Progenitor cell of endocrine pancreas (in vitro differentiated cells): ENCODE measurements around the gene DHX34. TPM values are rescaled to one million over a fixed set of nuclear protein-coding genes. Genes with fewer than 3 reads are reported as not detected.
A peak's percentile ranks its signal among the peaks of the same experiment; 100 is the strongest.

Source experiments
- DNase-seq: peaks from one replicate; pipeline ENCODE4 v3.0.0; 2021; ENCODE audit warnings: low spot score; ENCODE audit not compliant: unreplicated experiment
- H3K27ac Mint-ChIP-seq: 2 replicates; pipeline ENCODE4 v1.8.0; 2021; ENCODE audit warnings: mild to moderate bottlenecking, moderate library complexity, mixed read lengths
- H3K27me3 Mint-ChIP-seq: 2 replicates; pipeline ENCODE4 v1.8.0; 2021; ENCODE audit warnings: mixed read lengths
- H3K36me3 Mint-ChIP-seq: 2 replicates; pipeline ENCODE4 v1.8.0; 2022; ENCODE audit warnings: mixed read lengths; ENCODE audit not compliant: insufficient read depth
- H3K4me1 Mint-ChIP-seq: 2 replicates; pipeline ENCODE4 v1.8.0; 2021; ENCODE audit warnings: low read depth, mixed read lengths
- H3K4me3 Mint-ChIP-seq: 2 replicates; pipeline ENCODE4 v1.8.0; 2021; ENCODE audit warnings: low read depth, mild to moderate bottlenecking, moderate library complexity, mixed read lengths
- H3K9me3 Mint-ChIP-seq: 2 replicates; pipeline ENCODE4 v1.8.0; 2021; ENCODE audit warnings: low read depth, mixed read lengths
- total RNA-seq: library from RNA; stranded (reverse); gene quantifications from 2 replicates; pipeline ENCODE4 v1.2.1, GENCODE V29; 2021
- TF ChIP-seq, protein P1 (sequence below): fragments of 200-600 bp; sonication (generic); IDR thresholded peaks from one replicate; pipeline ENCODE4 v1.5.0; 2021; ENCODE audit warnings: antibody characterized with exemption, mild to moderate bottlenecking; ENCODE audit not compliant: unreplicated experiment

The DHX34 gene
- total RNA-seq, 1 donor from 2014 or later = 42.1 TPM

- Mint-ChIP-seq H3K4me1 (peaks cover 8% of the 10 kb centered on the region), H3K4me3 (no peak overlapping the region), H3K27me3 (peaks cover 45% of the 10 kb centered on the region), H3K9me3 (no peaks in the 10 kb centered on the region), H3K27ac (no peak overlapping the region), H3K36me3 (no peaks in the 10 kb centered on the region)
- TF ChIP-seq, protein P1, sequence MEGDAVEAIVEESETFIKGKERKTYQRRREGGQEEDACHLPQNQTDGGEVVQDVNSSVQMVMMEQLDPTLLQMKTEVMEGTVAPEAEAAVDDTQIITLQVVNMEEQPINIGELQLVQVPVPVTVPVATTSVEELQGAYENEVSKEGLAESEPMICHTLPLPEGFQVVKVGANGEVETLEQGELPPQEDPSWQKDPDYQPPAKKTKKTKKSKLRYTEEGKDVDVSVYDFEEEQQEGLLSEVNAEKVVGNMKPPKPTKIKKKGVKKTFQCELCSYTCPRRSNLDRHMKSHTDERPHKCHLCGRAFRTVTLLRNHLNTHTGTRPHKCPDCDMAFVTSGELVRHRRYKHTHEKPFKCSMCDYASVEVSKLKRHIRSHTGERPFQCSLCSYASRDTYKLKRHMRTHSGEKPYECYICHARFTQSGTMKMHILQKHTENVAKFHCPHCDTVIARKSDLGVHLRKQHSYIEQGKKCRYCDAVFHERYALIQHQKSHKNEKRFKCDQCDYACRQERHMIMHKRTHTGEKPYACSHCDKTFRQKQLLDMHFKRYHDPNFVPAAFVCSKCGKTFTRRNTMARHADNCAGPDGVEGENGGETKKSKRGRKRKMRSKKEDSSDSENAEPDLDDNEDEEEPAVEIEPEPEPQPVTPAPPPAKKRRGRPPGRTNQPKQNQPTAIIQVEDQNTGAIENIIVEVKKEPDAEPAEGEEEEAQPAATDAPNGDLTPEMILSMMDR = no peak
- DNase-seq = no peak
Measured at GRCh38 chr19:47415953-47416642, 67.0 kb downstream of the DHX34 start.

DNA sequence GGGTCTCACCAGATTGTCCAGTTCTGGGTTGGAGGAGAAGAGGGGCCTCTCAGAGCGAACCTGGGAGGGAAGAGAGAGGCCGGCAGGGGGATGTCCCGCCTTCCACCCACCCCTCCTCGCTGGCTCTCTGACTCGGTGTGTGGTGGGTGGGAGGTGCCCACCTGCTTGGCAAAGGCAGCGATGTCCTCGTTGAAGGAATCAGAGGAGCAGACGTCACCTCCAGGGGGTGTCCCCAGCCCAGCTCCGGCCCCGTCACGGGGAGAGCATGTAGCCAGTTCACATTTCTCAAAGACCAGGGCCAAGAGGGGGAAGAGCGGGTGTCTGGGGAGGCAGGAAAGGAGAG is 67.5 kb downstream of the DHX34 start:
- H3K9me3 Mint-ChIP-seq = no peaks in the 10 kb centered on the region
- no peaks in the 10 kb centered on the region for H3K36me3 Mint-ChIP-seq

DNA sequence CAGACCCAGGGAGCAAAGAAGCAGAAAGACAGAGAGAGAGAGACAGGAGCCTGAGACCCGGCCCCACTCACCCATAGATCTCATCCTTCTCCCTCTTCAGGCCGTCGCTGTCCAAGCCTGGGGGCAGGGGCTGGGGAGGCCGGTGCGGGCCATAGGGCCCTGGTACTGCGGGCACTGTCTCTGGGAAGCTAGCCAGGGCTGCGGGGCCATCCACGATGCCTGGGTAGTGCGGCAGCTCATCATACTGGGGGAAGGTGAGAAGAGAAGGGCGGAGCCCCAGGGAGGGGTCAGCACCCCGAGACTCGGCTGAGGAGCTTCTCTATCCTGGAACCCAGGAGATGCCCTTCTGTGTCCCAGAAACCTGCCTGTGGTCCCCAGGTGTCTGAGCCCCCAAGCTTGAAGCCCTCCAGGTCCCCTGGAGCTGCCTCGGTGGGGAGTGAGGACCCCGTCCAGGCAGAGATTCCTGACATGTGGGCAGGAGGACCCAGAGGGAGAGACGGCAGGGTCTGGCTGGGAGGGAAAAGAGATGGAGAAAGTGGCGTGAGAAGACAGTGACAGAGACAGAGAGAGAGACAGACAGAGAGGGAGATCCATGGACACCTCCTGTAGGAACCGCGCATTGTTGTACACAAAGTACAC is 68.1 kb downstream of the DHX34 start:
- Mint-ChIP-seq H3K9me3 (no peaks in the 10 kb centered on the region), H3K27ac (peak overlapping the region; percentile 5), H3K4me1 (peaks cover 14% of the 10 kb centered on the region), H3K36me3 (no peaks in the 10 kb centered on the region), H3K27me3 (peaks cover 54% of the 10 kb centered on the region), H3K4me3 (no peak overlapping the region)
- TF ChIP-seq, protein P1 = no peak
- no peak for DNase-seq

More for the DNA sequence above, 67.5 kb downstream of the DHX34 start:
- H3K27me3 Mint-ChIP-seq = peaks cover 50% of the 10 kb centered on the region
- H3K27ac Mint-ChIP-seq = no peak overlapping the region
- no peak overlapping the region for H3K4me3 Mint-ChIP-seq
- TF ChIP-seq, protein P1 = no peak
- no peak for DNase-seq
- peaks cover 11% of the 10 kb centered on the region for H3K4me1 Mint-ChIP-seq

DNA sequence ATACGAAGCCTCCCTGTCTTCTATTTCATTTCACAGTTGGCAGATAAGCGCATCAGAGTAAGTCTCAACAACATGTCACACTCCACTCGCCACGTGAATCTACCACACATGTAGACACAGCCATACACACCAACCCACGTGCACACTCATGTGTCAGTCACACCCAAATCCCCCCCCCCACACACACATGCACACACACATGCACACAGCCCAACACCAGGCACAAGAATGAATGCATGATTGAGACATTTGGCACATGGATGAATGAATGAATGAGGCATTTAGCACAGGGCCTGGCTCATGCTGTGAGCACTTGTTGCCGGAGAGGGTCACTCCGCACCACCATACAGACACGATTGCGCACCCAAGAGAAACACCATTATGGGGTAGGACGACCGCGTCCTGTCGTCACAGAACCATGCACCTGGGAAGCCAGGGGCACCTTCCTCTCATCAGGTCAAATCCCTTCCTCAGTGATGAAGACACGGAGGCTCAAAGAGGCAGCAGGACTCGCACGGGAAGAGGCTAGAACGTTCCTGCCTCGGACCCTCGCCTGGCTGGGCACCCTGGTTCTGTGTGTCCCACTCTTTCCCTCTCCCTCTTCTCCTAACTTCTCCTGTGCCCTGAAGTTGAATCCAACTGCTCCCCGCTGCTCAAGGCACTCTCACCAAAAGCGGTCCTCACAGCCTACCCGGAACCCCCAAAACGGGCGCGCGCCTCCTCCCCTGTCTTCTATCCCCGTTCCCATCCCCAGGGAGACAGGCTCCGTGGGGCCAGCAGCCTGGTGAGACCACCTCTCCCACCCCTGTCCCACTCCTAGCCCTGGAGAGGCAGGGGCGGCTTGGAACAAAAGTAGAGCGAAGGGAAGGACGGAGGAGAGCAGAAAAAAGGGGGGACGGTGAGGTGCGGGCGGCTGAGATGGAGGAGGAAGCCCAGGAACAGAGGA is 68.9 kb downstream of the DHX34 start:
- Mint-ChIP-seq H3K9me3 (no peaks in the 10 kb centered on the region), H3K4me3 (peak overlapping the region; percentile 61), H3K27ac (peak overlapping the region; percentile 5), H3K27me3 (peaks cover 62% of the 10 kb centered on the region), H3K4me1 (peaks cover 19% of the 10 kb centered on the region), H3K36me3 (no peaks in the 10 kb centered on the region)
- DNase-seq = no peak
- TF ChIP-seq, protein P1 = no peak

DNA sequence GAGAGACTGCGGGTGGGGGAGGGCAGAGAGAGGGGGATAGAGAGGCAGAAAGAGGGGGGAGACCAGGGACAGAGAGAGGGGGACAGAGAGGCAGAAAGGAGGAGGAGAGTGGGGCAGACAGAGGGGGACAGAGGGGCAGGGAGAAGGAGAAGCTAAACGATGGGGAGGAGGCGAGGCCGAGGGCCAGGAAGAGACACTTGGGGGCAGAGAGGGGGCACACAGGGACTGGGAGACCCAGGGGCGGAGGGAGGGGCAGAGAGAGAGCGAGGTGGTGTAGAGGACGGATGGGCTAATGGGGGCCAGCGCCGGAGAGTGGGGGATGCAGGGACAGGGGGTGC is 69.5 kb downstream of the DHX34 start:
- TF ChIP-seq, protein P1 = no peak
- Mint-ChIP-seq H3K36me3 (no peaks in the 10 kb centered on the region), H3K9me3 (no peaks in the 10 kb centered on the region), H3K4me1 (peaks cover 19% of the 10 kb centered on the region), H3K27ac (no peak overlapping the region), H3K4me3 (peak overlapping the region; percentile 61), H3K27me3 (peaks cover 68% of the 10 kb centered on the region)
- DNase-seq = no peak
